ENCODE data around the gene SSRP1.

Gene SSRP1

DNA sequence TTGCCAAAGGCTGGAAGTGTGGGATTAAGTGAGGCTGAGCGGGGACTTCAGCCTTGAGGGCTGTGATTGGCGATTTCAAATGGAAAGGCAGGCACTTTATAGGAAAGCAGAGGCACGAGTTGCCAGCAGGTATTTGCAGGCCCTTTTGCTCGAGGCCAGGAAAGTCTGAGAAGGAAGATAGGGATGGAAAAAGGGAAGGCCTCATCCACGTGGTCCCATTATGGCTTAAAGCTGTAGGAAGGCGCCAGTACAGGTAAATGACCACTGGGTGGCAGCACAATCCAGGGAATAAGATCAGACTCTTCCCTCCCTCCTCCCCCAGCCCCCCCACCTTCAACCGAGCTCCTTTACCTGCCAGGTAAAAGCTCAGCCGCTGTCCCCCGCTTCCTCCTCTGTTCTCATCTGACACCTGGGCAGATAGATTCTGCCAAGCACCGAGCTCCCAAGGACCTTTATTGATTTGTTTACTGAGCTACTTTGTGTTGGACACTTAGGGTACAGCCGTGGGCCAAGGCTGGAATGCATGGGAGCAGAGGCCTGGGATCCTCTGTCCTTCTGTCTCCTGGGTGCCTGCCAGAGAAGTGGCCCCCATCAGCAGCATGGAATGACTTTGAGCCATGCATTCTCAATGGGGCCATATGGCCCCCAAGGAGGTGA, 10.0 kb upstream of the SSRP1 start:
- FAIRE-seq = no peak
- TF ChIP-seq, protein P1, sequence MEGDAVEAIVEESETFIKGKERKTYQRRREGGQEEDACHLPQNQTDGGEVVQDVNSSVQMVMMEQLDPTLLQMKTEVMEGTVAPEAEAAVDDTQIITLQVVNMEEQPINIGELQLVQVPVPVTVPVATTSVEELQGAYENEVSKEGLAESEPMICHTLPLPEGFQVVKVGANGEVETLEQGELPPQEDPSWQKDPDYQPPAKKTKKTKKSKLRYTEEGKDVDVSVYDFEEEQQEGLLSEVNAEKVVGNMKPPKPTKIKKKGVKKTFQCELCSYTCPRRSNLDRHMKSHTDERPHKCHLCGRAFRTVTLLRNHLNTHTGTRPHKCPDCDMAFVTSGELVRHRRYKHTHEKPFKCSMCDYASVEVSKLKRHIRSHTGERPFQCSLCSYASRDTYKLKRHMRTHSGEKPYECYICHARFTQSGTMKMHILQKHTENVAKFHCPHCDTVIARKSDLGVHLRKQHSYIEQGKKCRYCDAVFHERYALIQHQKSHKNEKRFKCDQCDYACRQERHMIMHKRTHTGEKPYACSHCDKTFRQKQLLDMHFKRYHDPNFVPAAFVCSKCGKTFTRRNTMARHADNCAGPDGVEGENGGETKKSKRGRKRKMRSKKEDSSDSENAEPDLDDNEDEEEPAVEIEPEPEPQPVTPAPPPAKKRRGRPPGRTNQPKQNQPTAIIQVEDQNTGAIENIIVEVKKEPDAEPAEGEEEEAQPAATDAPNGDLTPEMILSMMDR (IDR thresholded peaks at IDR 0.05; ENCODE audit: insufficient read depth, missing control alignments) = peak; percentile 67
- peak; percentile 81 for DNase-seq (ENCODE audit: insufficient read length, low spot score)

DNA sequence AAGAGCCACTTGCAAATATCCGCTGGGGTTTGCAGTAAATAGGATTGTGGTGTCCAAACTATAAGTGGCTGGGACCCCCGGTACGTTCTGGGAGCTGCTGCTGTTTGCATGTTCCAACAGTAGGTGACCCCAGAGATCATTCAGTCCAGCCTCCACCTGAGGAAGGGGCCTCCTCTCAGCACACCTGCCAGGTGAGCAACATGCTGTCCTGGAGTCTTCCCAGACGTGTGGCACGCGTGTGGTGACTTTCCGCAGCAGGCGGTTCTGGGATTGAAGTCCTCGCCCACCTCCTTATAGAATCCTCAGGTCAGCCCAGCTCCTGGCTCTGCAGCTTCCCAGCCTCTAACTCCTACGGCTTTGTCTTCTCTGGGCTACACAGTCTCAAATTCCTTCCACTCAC, 9.1 kb upstream of the SSRP1 start:
- TF ChIP-seq, protein P1 (IDR thresholded peaks at IDR 0.05; ENCODE audit: insufficient read depth, missing control alignments) = no peak
- FAIRE-seq = no peak
- no peak for DNase-seq (ENCODE audit: insufficient read length, low spot score)

DNA sequence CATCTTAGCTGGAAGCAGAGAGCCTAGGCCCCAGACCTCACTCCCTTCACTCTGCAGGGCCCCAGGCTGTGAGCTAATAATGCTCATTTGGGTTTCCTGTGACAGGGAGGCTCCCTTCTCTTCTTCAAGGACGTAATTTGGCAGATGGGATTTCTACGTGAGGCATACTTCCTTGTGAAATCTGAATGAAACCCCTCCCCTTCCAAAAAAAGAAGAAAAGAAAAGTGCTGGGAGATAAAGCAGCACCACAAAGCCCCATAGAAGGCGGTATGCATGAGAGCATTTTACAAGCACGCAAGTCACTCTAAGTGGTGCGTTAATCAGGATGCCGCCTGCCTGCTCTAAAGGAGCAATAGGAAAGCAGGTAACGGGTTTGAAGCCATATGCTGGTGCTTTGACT, 8.1 kb upstream of the SSRP1 start:
- no peak for DNase-seq (ENCODE audit: insufficient read length, low spot score)
- no peak for FAIRE-seq
- TF ChIP-seq, protein P1 (IDR thresholded peaks at IDR 0.05; ENCODE audit: insufficient read depth, missing control alignments) = no peak

DNA sequence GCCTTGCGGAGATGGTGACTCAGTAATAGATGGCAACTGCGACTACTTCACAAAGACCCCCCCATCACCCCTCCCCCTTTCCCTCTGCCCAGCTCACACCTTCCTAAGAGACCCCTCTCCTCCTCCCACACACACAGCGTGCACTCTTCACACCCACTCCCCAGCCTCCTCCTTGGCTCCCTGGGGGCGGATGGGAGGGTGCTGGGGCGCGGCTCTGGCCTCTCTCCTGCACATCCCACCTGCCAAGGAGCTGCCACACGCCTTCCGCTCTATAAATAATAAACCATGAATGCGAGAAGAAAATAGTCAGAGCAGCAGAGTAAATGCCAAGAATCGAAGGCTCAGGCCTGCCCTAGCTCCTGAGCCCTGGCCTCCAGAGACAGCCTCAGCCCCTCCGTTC, 7.0 kb upstream of the SSRP1 start:
- DNase-seq (ENCODE audit: insufficient read length, low spot score) = no peak
- no peak for FAIRE-seq
- TF ChIP-seq, protein P1 (IDR thresholded peaks at IDR 0.05; ENCODE audit: insufficient read depth, missing control alignments) = no peak

DNA sequence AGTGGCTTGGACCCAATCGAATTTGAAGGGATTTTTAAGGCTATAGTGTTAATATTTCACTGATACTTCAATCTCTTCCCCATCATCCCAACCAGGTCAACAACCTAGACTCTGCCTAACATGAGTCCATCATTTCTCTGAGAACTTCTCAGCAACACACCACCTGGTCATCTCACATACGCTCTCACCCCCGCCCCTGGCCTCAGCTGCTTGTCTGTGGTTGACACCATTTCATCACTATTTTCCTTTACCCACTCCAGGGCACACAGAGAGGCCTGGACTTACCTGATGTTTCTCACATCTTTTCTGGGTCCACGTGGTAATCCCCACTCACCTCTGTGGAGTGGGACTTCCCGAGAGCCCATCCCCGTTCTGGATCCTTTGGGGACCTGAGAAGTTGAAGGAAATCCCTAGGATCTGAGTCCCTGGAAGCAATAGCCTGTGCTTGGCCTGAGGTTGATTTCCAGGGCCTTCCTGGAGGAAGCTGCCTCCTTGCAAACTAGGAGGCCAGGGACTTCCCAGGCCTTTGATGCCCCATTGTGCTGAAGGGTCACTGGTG, 5.6 kb upstream of the SSRP1 start:
- no peak for FAIRE-seq
- no peak for DNase-seq (ENCODE audit: insufficient read length, low spot score)
- TF ChIP-seq, protein P1 (IDR thresholded peaks at IDR 0.05; ENCODE audit: insufficient read depth, missing control alignments) = no peak

DNA sequence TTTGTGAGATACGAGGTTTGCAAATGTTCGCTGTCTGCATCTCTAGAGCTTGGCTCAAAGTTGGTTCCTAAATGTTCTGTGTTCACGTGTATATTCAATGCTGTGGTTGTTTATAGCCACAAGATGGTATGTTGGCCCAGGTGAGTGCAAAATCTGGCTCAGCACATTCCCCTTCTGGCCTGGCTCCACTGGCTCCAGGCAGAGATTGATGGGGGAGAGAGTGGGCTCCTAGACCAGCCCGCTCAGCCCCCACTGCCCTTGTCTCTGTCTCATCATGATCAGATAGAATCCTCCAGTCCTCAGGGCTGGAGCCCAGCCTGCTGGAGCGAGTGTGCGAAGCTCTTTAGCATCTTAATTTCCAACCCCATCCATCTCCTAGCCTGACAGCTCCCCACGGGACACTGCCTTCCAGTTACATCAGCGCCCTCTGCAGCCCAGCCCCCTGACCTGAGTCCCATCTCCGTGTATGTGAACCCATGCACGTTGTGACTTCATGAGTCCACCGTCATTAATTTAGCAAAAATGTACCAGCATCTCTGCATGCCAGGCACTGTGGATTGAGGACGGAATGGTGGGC, 4.4 kb upstream of the SSRP1 start:
- no peak for DNase-seq (ENCODE audit: insufficient read length, low spot score)
- TF ChIP-seq, protein P1 (IDR thresholded peaks at IDR 0.05; ENCODE audit: insufficient read depth, missing control alignments) = peak; percentile 60
- FAIRE-seq = no peak

DNA sequence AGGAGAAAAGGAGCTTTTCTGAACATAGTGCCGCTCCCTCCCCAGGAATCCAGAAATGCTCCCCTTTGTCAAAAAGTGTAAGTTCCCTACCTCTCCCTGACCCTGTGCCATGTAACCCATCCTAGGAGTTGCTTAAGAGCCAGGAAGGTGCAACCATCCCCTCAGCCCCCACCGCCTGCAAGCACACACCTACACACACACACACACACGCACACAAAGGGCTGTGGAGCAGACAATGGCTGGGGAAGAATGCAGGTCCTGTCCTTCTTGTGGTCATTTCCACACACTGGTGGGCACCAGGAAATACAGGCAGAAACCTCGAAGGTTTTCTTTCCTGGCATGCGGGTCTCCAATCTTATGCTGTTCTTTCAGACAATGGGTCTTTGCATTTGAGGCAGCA, 3.6 kb upstream of the SSRP1 start:
- no peak for FAIRE-seq
- no peak for DNase-seq (ENCODE audit: insufficient read length, low spot score)

More for the DNA sequence above, 3.6 kb upstream of the SSRP1 start:
- TF ChIP-seq, protein P1 (IDR thresholded peaks at IDR 0.05; ENCODE audit: insufficient read depth, missing control alignments) = no peak

Data from D721Med (cell line).